B cell (primary cell): ENCODE measurements around the gene PIP5KL1. TPM values are rescaled to one million over a fixed set of nuclear protein-coding genes. Genes with fewer than 3 reads are reported as not detected.

Source experiments
- ATAC-seq: fragments of 200-7000 bp; cut with Tn5 transposase; one replicate; pipeline ENCODE4 v1.10.0; 2021; ENCODE audit warnings: low read depth, mild to moderate bottlenecking, moderate number of reproducible peaks, moderate library complexity
- CTCF ChIA-PET: fragments of 350-600 bp; sonication (Branson Sonifier 250); formaldehyde crosslinking; loops from one replicate; lab custom pipeline; 2021; ENCODE audit warnings: antibody characterized with exemption, inconsistent platforms; lab: Charles Lee
- POLR2A ChIA-PET: fragments of 350-600 bp; sonication (Branson Sonifier 250); formaldehyde crosslinking; loops from one replicate; lab custom pipeline; 2021; ENCODE audit warnings: antibody characterized with exemption; lab: Charles Lee
- DNase-seq: peaks from one replicate; pipeline ENCODE4 v3.0.0; 2013
- H2AFZ ChIP-seq: 2 replicates; pipeline ENCODE4 v1.6.1; 2012; ENCODE audit warnings: mild to moderate bottlenecking, low read depth, low read length; ENCODE audit not compliant: insufficient read depth, poor library complexity, severe bottlenecking
- H3K27ac ChIP-seq, 2 donors: 1 replicate in 1 of 2; 2 replicates in 1 of 2; pipeline ENCODE4 v1.5.1; 2012 to 2013; ENCODE audit warnings: low read length in 2 of 2, mild to moderate bottlenecking in 2 of 2, moderate library complexity in 1 of 2
- H3K27me3 ChIP-seq, 4 experiments: fragments of 200-600 bp in 1 of 4; sonication (generic) in 1 of 4; replicated peaks in 1 of 4; 1 replicate in 2 of 4; 2 replicates in 2 of 4; pipeline versions ENCODE4 v1.6.1 to v1.7.0; 2013 to 2016; ENCODE audit warnings: low read length in 3 of 4, mild to moderate bottlenecking in 2 of 4, mixed read lengths in 1 of 4, moderate library complexity in 1 of 4; ENCODE audit not compliant: insufficient read depth in 4 of 4, control insufficient read depth in 3 of 4; ENCODE audit errors: control extremely low read depth in 1 of 4
- H3K36me3 ChIP-seq, 2 experiments: replicated peaks in 1 of 2; 1 replicate in 1 of 2; 2 replicates in 1 of 2; pipeline versions ENCODE4 v1.6.1 to v1.7.1; 2013; ENCODE audit warnings: low read length in 1 of 2; ENCODE audit not compliant: insufficient read depth in 2 of 2, control insufficient read depth in 1 of 2; ENCODE audit errors: control extremely low read depth in 1 of 2, extremely low read depth in 1 of 2
- H3K4me1 ChIP-seq, 2 donors: fragments of 200-600 bp in 1 of 2; sonication (generic) in 1 of 2; 1 replicate in 1 of 2; 2 replicates in 1 of 2; pipeline versions ENCODE4 v1.5.1 to v1.6.1; 2013 to 2017; ENCODE audit warnings: low read length in 2 of 2; ENCODE audit not compliant: control insufficient read depth in 2 of 2, insufficient read depth in 2 of 2
- H3K4me2 ChIP-seq: replicated peaks from 2 replicates; pipeline ENCODE3; 2012; ENCODE audit warnings: mild to moderate bottlenecking, low read depth, low read length; ENCODE audit not compliant: poor library complexity, severe bottlenecking
- H3K4me3 ChIP-seq, 5 experiments: fragments of 200-600 bp in 1 of 5; sonication (generic) in 1 of 5; 1 replicate in 3 of 5; 2 replicates in 2 of 5; pipeline versions ENCODE4 v1.5.1 to v1.7.0; 2011 to 2016; ENCODE audit warnings: low read length in 4 of 5, mild to moderate bottlenecking in 4 of 5, low read depth in 2 of 5, control low read depth in 1 of 5, moderate library complexity in 1 of 5; ENCODE audit not compliant: insufficient read depth in 1 of 5; ENCODE audit errors: control extremely low read depth in 1 of 5, extremely low read depth in 1 of 5
- H3K79me2 ChIP-seq: fragments of 200-600 bp; sonication (generic); one replicate; pipeline ENCODE4 v1.6.0; 2016; ENCODE audit warnings: low read length; ENCODE audit not compliant: control insufficient read depth, insufficient read depth
- H3K9ac ChIP-seq: fragments of 200-600 bp; sonication (generic); 2 replicates; pipeline ENCODE4 v1.6.1; 2017; ENCODE audit warnings: mild to moderate bottlenecking, low read length, moderate library complexity
- H3K9me3 ChIP-seq, 3 donors: one replicate each; pipeline versions ENCODE4 v1.6.1 to v1.7.1; 2013; ENCODE audit warnings: low read length in 2 of 3; ENCODE audit not compliant: control insufficient read depth in 2 of 3, insufficient read depth in 1 of 3; ENCODE audit errors: control extremely low read depth in 1 of 3
- H4K20me1 ChIP-seq: 2 replicates; pipeline ENCODE4 v1.6.0; 2012; ENCODE audit warnings: mild to moderate bottlenecking, low read length; ENCODE audit not compliant: insufficient read depth, control insufficient read depth, poor library complexity, severe bottlenecking
- H3K27ac Mint-ChIP-seq: one replicate; pipeline ENCODE4 v1.8.0; 2021; ENCODE audit warnings: mixed read lengths
- H3K27me3 Mint-ChIP-seq: one replicate; pipeline ENCODE4 v1.8.0; 2021; ENCODE audit warnings: mixed read lengths
- H3K4me1 Mint-ChIP-seq: one replicate; pipeline ENCODE4 v1.8.0; 2021; ENCODE audit warnings: mixed read lengths
- H3K4me3 Mint-ChIP-seq: one replicate; pipeline ENCODE4 v1.8.0; 2021; ENCODE audit warnings: mixed read lengths
- H3K9me3 Mint-ChIP-seq: one replicate; pipeline ENCODE4 v1.8.0; 2022; ENCODE audit warnings: mixed read lengths; ENCODE audit not compliant: insufficient read depth
- EZH2 ChIP-seq: IDR thresholded peaks from 2 replicates; pipeline ENCODE4 v1.6.1; 2012; ENCODE audit warnings: borderline replicate concordance, low read depth, mild to moderate bottlenecking, moderate library complexity, low read length; ENCODE audit not compliant: insufficient read depth, poor library complexity, severe bottlenecking
- WGBS: methylation state at CpG from one replicate; pipeline ENCODE4 v1.1.5; 2013; ENCODE audit warnings: missing lambda C conversion rate; ENCODE audit not compliant: insufficient coverage; 5-methylcytosine and 5-hydroxymethylcytosine counted together
- intact Hi-C: fragments of 100-400 bp; cut with micrococcal nuclease; formaldehyde crosslinking; loops from one replicate; pipeline ENCODE4 v1.10.0; 2022
- polyA plus RNA-seq: library from polyadenylated mRNA; depleted of rRNA; stranded (reverse); fragments of >200 nt; gene quantifications from 2 replicates; pipeline ENCODE4 v1.2.3, GENCODE V29; 2012
- total RNA-seq, 2 donors: library from RNA; stranded (reverse); fragments of 120-200 nt in 1 of 2; gene quantifications; 1 replicate in 1 of 2; 2 replicates in 1 of 2; pipeline versions ENCODE4 v1.2.3 to v1.2.4, GENCODE V29; 2013 to 2022
- TF ChIP-seq, protein P1 (sequence below): fragments of 200-600 bp; IDR thresholded peaks from one replicate; pipeline ENCODE4 v1.8.0; 2022; ENCODE audit warnings: antibody characterized with exemption, mild to moderate bottlenecking

PIP5KL1 gene
- total and polyA plus RNA-seq, 2 donors (not counting 1 experiment from before 2014, with no cell fraction given), result 0.75 to 1.4 TPM

DNA sequence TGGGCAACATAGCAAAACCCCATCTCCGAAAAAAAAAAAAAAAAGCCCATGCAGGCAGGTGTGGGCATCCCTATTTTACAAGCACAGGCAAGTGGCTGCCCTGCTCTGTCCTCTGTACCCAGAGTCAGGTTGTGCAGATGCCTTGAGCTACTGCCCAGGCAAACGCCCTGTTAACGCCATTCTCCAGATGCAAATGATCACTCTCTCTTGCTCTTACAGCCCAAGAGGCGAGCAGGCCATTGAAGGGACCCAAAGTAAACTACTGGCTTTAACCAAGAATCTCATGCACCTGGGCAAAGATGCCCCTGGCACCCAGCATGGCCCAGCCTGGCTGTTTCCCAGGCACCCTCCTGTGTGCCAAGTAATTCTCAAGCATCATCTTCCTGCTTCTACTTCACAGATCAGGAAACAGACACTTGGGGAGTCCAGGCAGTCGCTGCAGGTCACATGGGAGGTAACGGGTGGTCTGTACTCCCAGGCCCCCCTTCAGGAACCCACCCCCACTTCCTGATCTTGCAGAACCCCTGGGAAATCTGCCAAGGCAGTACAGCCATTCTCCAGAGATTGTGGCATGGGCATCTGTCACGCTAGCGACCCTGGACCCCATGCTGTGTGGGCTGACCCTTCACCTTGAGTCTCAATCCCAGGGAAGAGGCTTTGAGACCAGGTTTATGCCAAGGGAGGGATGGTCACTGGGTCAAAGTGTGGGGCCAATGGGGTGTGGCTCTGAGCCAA, 36.0 kb upstream of the PIP5KL1 start:
- 61% methylated on average over 5 of the region's 8 CpGs for WGBS
- Mint-ChIP-seq H3K27ac (peak overlapping the region; percentile 78), H3K9me3 (no peaks in the 10 kb centered on the region), H3K27me3 (no peaks in the 10 kb centered on the region), H3K4me1 (peaks cover 93% of the 10 kb centered on the region), H3K4me3 (peak overlapping the region; percentile 35)
- Histone ChIP-seq H3K4me2 (peak overlapping the region; percentile 47), H3K9ac (no peak overlapping the region), H2AFZ (no peak overlapping the region), H3K79me2 (peaks cover 99% of the 10 kb centered on the region), H4K20me1 (peaks cover 90% of the 10 kb centered on the region), H3K36me3 (peaks cover 0 to 20% of the 10 kb centered on the region in 2 experiments), H3K27me3 (no peaks in the 10 kb centered on the region), H3K9me3 (no peaks in the 10 kb centered on the region), H3K27ac (peak overlapping the region in 1 of 2 donors; percentile 97), H3K4me3 (no peak overlapping the region), H3K4me1 (peaks cover 73 to 90% of the 10 kb centered on the region in 2 donors)
- intact Hi-C loops, result no loop called here
- ChIA-PET POLR2A (interaction anchor here (0.7 to 1.1 kb wide), 3 partner anchors 13 to 37 kb away, joined by 3 to 6 read pairs (median 5); partner anchors contain the start of gene EEIG1), CTCF (interaction anchor here (0.7 to 4.4 kb wide), 8 partner anchors 11 to 68 kb away, joined by 3 to 22 read pairs (median 7); no protein-coding TSS in a partner anchor)
- ATAC-seq (no peak), DNase-seq (no peak)
- TF ChIP-seq, protein P1, sequence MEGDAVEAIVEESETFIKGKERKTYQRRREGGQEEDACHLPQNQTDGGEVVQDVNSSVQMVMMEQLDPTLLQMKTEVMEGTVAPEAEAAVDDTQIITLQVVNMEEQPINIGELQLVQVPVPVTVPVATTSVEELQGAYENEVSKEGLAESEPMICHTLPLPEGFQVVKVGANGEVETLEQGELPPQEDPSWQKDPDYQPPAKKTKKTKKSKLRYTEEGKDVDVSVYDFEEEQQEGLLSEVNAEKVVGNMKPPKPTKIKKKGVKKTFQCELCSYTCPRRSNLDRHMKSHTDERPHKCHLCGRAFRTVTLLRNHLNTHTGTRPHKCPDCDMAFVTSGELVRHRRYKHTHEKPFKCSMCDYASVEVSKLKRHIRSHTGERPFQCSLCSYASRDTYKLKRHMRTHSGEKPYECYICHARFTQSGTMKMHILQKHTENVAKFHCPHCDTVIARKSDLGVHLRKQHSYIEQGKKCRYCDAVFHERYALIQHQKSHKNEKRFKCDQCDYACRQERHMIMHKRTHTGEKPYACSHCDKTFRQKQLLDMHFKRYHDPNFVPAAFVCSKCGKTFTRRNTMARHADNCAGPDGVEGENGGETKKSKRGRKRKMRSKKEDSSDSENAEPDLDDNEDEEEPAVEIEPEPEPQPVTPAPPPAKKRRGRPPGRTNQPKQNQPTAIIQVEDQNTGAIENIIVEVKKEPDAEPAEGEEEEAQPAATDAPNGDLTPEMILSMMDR, result no peak
- TF ChIP-seq EZH2, result no peak

DNA sequence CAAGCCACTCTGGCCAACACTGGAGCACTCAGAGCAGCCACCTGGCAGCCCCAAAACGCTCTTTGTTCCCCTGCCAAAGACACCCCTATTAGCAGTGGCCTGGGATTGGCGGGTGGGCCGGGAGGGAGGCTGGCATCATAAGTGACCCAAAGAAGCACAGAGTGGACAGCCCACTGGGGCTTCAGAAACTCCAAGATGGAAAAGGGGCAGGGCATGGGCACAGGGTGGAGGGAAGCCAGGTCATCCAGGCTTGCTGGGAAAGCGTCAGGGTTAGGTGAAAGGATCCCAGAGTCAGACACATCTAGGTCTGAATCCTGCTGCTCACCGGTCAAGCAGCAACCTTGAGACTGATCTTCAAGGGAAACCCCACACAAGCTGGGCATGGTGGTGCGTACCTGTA, 35.4 kb upstream of the PIP5KL1 start:
- Mint-ChIP-seq H3K27me3 (no peaks in the 10 kb centered on the region), H3K9me3 (no peaks in the 10 kb centered on the region), H3K4me3 (peak overlapping the region; percentile 70), H3K27ac (peak overlapping the region; percentile 91), H3K4me1 (peaks cover 93% of the 10 kb centered on the region)
- TF ChIP-seq, protein P1, result no peak
- TF ChIP-seq EZH2, result no peak
- Histone ChIP-seq H3K79me2 (peaks cover 100% of the 10 kb centered on the region), H3K9ac (no peak overlapping the region), H3K4me1 (peaks cover 71 to 88% of the 10 kb centered on the region in 2 donors), H2AFZ (no peak overlapping the region), H3K4me2 (peak overlapping the region; percentile 47), H3K36me3 (peaks cover 0 to 27% of the 10 kb centered on the region in 2 experiments), H3K27ac (peak overlapping the region in 1 of 2 donors; percentile 97), H3K27me3 (no peaks in the 10 kb centered on the region), H3K9me3 (no peaks in the 10 kb centered on the region), H4K20me1 (peaks cover 90% of the 10 kb centered on the region), H3K4me3 (no peak overlapping the region)
- intact Hi-C loops, result no loop called here
- 96% methylated on average over 5 of the region's 6 CpGs for WGBS
- DNase-seq (no peak), ATAC-seq (no peak)
- ChIA-PET CTCF (interaction anchor here (0.7 to 4.4 kb wide), 5 partner anchors 13 to 69 kb away, joined by 3 to 22 read pairs (median 8); no protein-coding TSS in a partner anchor), POLR2A (interaction anchor here (0.7 to 1.9 kb wide), 3 partner anchors 11 to 37 kb away, joined by 3 to 14 read pairs (median 5); no protein-coding TSS in a partner anchor)
